Activated naive CD4-positive, alpha-beta T cell treated with anti-CD3 and anti-CD28 coated beads for 36 hours (primary cell): Measurements from ENCODE around the gene SCN8A. TPM values are rescaled to one million over a fixed set of nuclear protein-coding genes. Genes with fewer than 3 reads are reported as not detected.
"Not testable (repeated sequence)": the region's sequence is repeated elsewhere in the genome, so short reads cannot be mapped to it uniquely, and the experiment has no call there.

Experiments used
- CTCF ChIA-PET: fragments of 350-600 bp; sonication (Branson Sonifier 250); formaldehyde crosslinking; loops from one replicate; lab custom pipeline; 2021; ENCODE audit warnings: antibody characterized with exemption; lab: Charles Lee
- DNase-seq: peaks from one replicate; pipeline ENCODE4 v3.0.0-alpha.2; 2020
- H3K27ac Mint-ChIP-seq: one replicate; pipeline ENCODE4 v1.8.0; 2021; ENCODE audit warnings: mild to moderate bottlenecking, mixed read lengths
- H3K27me3 Mint-ChIP-seq: one replicate; pipeline ENCODE4 v1.8.0; 2021; ENCODE audit warnings: low read depth, mixed read lengths
- H3K36me3 Mint-ChIP-seq: one replicate; pipeline ENCODE4 v1.8.0; 2021; ENCODE audit warnings: low read depth, mixed read lengths
- H3K4me1 Mint-ChIP-seq: one replicate; pipeline ENCODE4 v1.8.0; 2021; ENCODE audit warnings: low read depth, mixed read lengths
- H3K4me3 Mint-ChIP-seq: one replicate; pipeline ENCODE4 v1.8.0; 2021; ENCODE audit warnings: mild to moderate bottlenecking, moderate library complexity, mixed read lengths
- H3K9me3 Mint-ChIP-seq: one replicate; pipeline ENCODE4 v1.8.0; 2021; ENCODE audit warnings: mixed read lengths
- intact Hi-C: fragments of 100-400 bp; cut with micrococcal nuclease; formaldehyde crosslinking; loops from one replicate; pipeline ENCODE4 v1.15.1; 2023
- total RNA-seq, 2 experiments: library from RNA; stranded (reverse); gene quantifications; one replicate each; pipeline ENCODE4 v1.2.3, GENCODE V29; 2021

The SCN8A gene
- total RNA-seq, 2 experiments from 2014 or later, result 0.42 to 0.50 TPM

- H3K36me3 Mint-ChIP-seq, result no peaks in the 10 kb centered on the region
- no peaks in the 10 kb centered on the region for H3K27me3 Mint-ChIP-seq
- H3K4me1 Mint-ChIP-seq, result no peaks in the 10 kb centered on the region
- CTCF ChIA-PET, result no interaction called here
- no peak for DNase-seq
- intact Hi-C loops, result no loop called here
- no peaks in the 10 kb centered on the region for H3K9me3 Mint-ChIP-seq
- no peak overlapping the region for H3K27ac Mint-ChIP-seq
- no peak overlapping the region for H3K4me3 Mint-ChIP-seq
These were observed 39.3 kb downstream of the SCN8A start for GRCh38 chr12:51630256-51630880.

- H3K4me3 Mint-ChIP-seq, result no peak overlapping the region
- H3K36me3 Mint-ChIP-seq, result no peaks in the 10 kb centered on the region
- no peak for DNase-seq
- intact Hi-C loops, result no loop called here
- no peaks in the 10 kb centered on the region for H3K27me3 Mint-ChIP-seq
- no peak overlapping the region for H3K27ac Mint-ChIP-seq
- CTCF ChIA-PET, result no interaction called here
- no peaks in the 10 kb centered on the region for H3K4me1 Mint-ChIP-seq
- no peaks in the 10 kb centered on the region for H3K9me3 Mint-ChIP-seq
These were observed 40.0 kb downstream of the SCN8A start for GRCh38 chr12:51630986-51631385.

- intact Hi-C loops, result no loop called here
- H3K4me1 Mint-ChIP-seq, result no peaks in the 10 kb centered on the region
- CTCF ChIA-PET, result no interaction called here
- no peak for DNase-seq
- no peak overlapping the region for H3K4me3 Mint-ChIP-seq
- H3K27ac Mint-ChIP-seq, result no peak overlapping the region
- no peaks in the 10 kb centered on the region for H3K9me3 Mint-ChIP-seq
- H3K36me3 Mint-ChIP-seq, result no peaks in the 10 kb centered on the region
- no peaks in the 10 kb centered on the region for H3K27me3 Mint-ChIP-seq
These were observed 40.6 kb downstream of the SCN8A start for GRCh38 chr12:51631591-51631990.

- intact Hi-C loops, result no loop called here
- CTCF ChIA-PET, result no interaction called here
These were observed 41.6 kb downstream of the SCN8A start for GRCh38 chr12:51632623-51633022.

GRCh38 chr12:51635346-51635745 lies 44.3 kb downstream of the SCN8A start:
- Mint-ChIP-seq H3K27ac (no peak overlapping the region), H3K4me1 (no peaks in the 10 kb centered on the region), H3K9me3 (peaks cover 1% of the 10 kb centered on the region), H3K36me3 (peaks cover 1% of the 10 kb centered on the region), H3K4me3 (no peak overlapping the region), H3K27me3 (no peaks in the 10 kb centered on the region)
- CTCF ChIA-PET, result no interaction called here
- DNase-seq, result no peak
- intact Hi-C loops, result no loop called here

More at GRCh38 chr12:51632623-51633022, 41.6 kb downstream of the SCN8A start:
- Mint-ChIP-seq H3K27ac (no peak overlapping the region), H3K9me3 (no peaks in the 10 kb centered on the region), H3K27me3 (no peaks in the 10 kb centered on the region), H3K4me3 (no peak overlapping the region), H3K36me3 (no peaks in the 10 kb centered on the region), H3K4me1 (no peaks in the 10 kb centered on the region)
- DNase-seq, result no peak

- intact Hi-C loops, result no loop called here
- no peaks in the 10 kb centered on the region for H3K27me3 Mint-ChIP-seq
- peaks cover 1% of the 10 kb centered on the region for H3K9me3 Mint-ChIP-seq
- no peak for DNase-seq
- H3K36me3 Mint-ChIP-seq, result peaks cover 1% of the 10 kb centered on the region
- no peak overlapping the region for H3K4me3 Mint-ChIP-seq
- CTCF ChIA-PET, result no interaction called here
- H3K4me1 Mint-ChIP-seq, result no peaks in the 10 kb centered on the region
- no peak overlapping the region for H3K27ac Mint-ChIP-seq
These were observed 45.5 kb downstream of the SCN8A start for GRCh38 chr12:51636581-51636980.

- Mint-ChIP-seq H3K4me1 (no peaks in the 10 kb centered on the region), H3K36me3 (peaks cover 1% of the 10 kb centered on the region), H3K27ac (no peak overlapping the region), H3K9me3 (peaks cover 1% of the 10 kb centered on the region), H3K4me3 (no peak overlapping the region), H3K27me3 (no peaks in the 10 kb centered on the region)
- no peak for DNase-seq
- CTCF ChIA-PET, result interaction anchor here (1.3 kb wide), 1 partner anchor 26 kb away, joined by 4 read pairs; no protein-coding TSS in a partner anchor
- intact Hi-C loops, result no loop called here
These were observed 46.0 kb downstream of the SCN8A start for GRCh38 chr12:51636986-51637385.

- CTCF ChIA-PET, result no interaction called here
- intact Hi-C loops, result no loop called here
- no peaks in the 10 kb centered on the region for H3K4me1 Mint-ChIP-seq
- peaks cover 1% of the 10 kb centered on the region for H3K36me3 Mint-ChIP-seq
- H3K4me3 Mint-ChIP-seq, result no peak overlapping the region
- no peak overlapping the region for H3K27ac Mint-ChIP-seq
- no peaks in the 10 kb centered on the region for H3K27me3 Mint-ChIP-seq
- peaks cover 1% of the 10 kb centered on the region for H3K9me3 Mint-ChIP-seq
- DNase-seq, result peak; percentile 7
These were observed 48.3 kb downstream of the SCN8A start for GRCh38 chr12:51639361-51639760.

- H3K27me3 Mint-ChIP-seq, result no peaks in the 10 kb centered on the region
- H3K4me1 Mint-ChIP-seq, result no peaks in the 10 kb centered on the region
- intact Hi-C loops, result no loop called here
- no peak for DNase-seq
- no peak overlapping the region for H3K4me3 Mint-ChIP-seq
- peaks cover 1% of the 10 kb centered on the region for H3K9me3 Mint-ChIP-seq
- CTCF ChIA-PET, result interaction anchor here (0.8 kb wide), 1 partner anchor 22 kb away, joined by 3 read pairs; no protein-coding TSS in a partner anchor
- H3K36me3 Mint-ChIP-seq, result peaks cover 1% of the 10 kb centered on the region
- no peak overlapping the region for H3K27ac Mint-ChIP-seq
These were observed 51.3 kb downstream of the SCN8A start for GRCh38 chr12:51642286-51642685.

GRCh38 chr12:51643951-51644350 lies 52.9 kb downstream of the SCN8A start:
- no peaks in the 10 kb centered on the region for H3K27me3 Mint-ChIP-seq
- intact Hi-C loops, result no loop called here
- no peaks in the 10 kb centered on the region for H3K36me3 Mint-ChIP-seq
- H3K4me3 Mint-ChIP-seq, result no peak overlapping the region
- H3K4me1 Mint-ChIP-seq, result no peaks in the 10 kb centered on the region
- H3K27ac Mint-ChIP-seq, result no peak overlapping the region
- CTCF ChIA-PET, result no interaction called here
- H3K9me3 Mint-ChIP-seq, result peaks cover 2% of the 10 kb centered on the region
- DNase-seq, result no peak

GRCh38 chr12:51644691-51645090 lies 53.7 kb downstream of the SCN8A start:
- H3K4me3 Mint-ChIP-seq, H3K27ac Mint-ChIP-seq, H3K4me1 Mint-ChIP-seq, H3K36me3 Mint-ChIP-seq, H3K27me3 Mint-ChIP-seq, DNase-seq, H3K9me3 Mint-ChIP-seq, intact Hi-C loops, CTCF ChIA-PET: not testable (repeated sequence)

GRCh38 chr12:51645961-51646360 lies 54.9 kb downstream of the SCN8A start:
- CTCF ChIA-PET, result no interaction called here
- H3K4me3 Mint-ChIP-seq, result no peak overlapping the region

GRCh38 chr12:51647647-51648046 lies 56.6 kb downstream of the SCN8A start:
- Mint-ChIP-seq H3K4me3 (no peak overlapping the region), H3K4me1 (no peaks in the 10 kb centered on the region), H3K27ac (no peak overlapping the region), H3K27me3 (peaks cover 4% of the 10 kb centered on the region), H3K9me3 (peaks cover 2% of the 10 kb centered on the region), H3K36me3 (no peaks in the 10 kb centered on the region)
- CTCF ChIA-PET, result no interaction called here
- intact Hi-C loops, result no loop called here
- DNase-seq, result no peak

More at GRCh38 chr12:51645961-51646360, 54.9 kb downstream of the SCN8A start:
- no peaks in the 10 kb centered on the region for H3K4me1 Mint-ChIP-seq
- intact Hi-C loops, result no loop called here
- peaks cover 2% of the 10 kb centered on the region for H3K9me3 Mint-ChIP-seq
- H3K27me3 Mint-ChIP-seq, result no peaks in the 10 kb centered on the region
- no peak for DNase-seq
- no peaks in the 10 kb centered on the region for H3K36me3 Mint-ChIP-seq
- H3K27ac Mint-ChIP-seq, result no peak overlapping the region
